ENCODE results near the gene PTRHD1. TPM values are rescaled to one million over a fixed set of nuclear protein-coding genes. Genes with fewer than 3 reads are reported as not detected.

Gene PTRHD1
- polyA plus RNA-seq, 1 of the 3 experiments (the other 2 are of a cell fraction): 74.4 TPM

GRCh38 chr2:24842081-24843050 is 49.2 kb upstream of the PTRHD1 start (continued):
- TF ChIP-seq FOXM1 (IDR thresholded peaks at IDR 0.05; ENCODE audit: low read depth) (no peak), GABPA (IDR thresholded peaks at IDR 0.05; ENCODE audit: low read depth) (no peak), EZH2phosphoT487 (IDR thresholded peaks at IDR 0.05; ENCODE audit: borderline replicate concordance, low read depth) (no peak), FOXJ3 (CRISPR knock-in tag; IDR thresholded peaks at IDR 0.05) (no peak)

DNA sequence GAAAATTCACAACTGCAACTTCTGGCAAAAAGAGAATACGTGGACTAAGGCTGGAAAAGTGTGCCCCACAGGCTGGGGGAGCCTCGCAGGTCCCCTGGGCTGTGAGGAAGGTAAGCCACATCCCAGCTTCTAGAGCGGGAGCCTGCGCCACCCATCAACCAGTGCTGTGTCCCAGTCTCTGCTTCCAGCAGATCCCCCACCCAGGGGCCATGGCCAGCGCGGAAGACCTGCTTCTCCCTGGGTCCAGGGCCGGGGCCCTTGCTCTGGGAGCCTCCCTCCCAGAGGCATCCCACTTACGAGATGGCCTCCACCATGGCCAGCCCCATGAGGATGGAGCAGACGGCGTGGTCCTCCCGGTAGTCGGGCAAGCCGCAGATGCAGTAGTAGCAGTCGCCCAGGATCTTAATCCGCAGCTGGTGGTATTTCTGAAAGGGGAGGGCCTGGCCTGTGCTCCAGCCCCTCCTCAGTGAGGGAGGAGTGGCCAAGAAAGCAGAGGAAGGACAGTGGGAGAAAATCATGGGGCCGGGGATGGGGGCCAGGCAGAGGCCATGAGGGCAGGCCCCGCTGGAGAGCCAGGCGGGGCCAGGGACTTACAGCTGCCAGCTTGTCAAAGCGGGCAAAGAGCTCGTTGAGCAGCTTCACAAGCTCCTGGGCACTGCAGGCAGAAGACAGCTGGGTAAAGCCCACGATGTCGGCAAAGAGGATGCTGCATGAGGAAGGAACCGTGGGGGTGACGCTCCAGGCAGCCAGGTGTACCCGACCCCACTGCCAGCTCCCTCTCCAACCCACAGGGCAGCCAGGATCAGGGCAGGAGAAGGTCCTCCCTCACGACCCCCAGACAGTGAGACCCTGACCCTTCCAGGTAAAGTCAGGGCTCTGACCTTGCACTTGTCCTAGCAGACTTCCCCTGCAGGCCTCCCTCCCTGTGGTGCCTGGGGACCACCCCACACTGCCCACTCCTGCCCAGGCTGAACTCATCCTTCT is 48.1 kb upstream of the PTRHD1 start:
- POLR2A ChIA-PET: no interaction called here
- TF ChIP-seq RFX5 (IDR thresholded peaks at IDR 0.05; ENCODE audit: low read length) (no peak), NFIC (IDR thresholded peaks at IDR 0.05; ENCODE audit: borderline replicate concordance) (no peak), EP300 (IDR thresholded peaks at IDR 0.05; ENCODE audit: borderline replicate concordance in 1 of 2, low read depth in 1 of 2, low read length in 1 of 2) (no peak), EZH2phosphoT487 (IDR thresholded peaks at IDR 0.05; ENCODE audit: borderline replicate concordance, low read depth) (no peak), TEAD4 (IDR thresholded peaks at IDR 0.05; ENCODE audit: borderline replicate concordance, insufficient read depth) (no peak), GATA2 (CRISPR knock-in tag; IDR thresholded peaks at IDR 0.05) (no peak), ELF1 (IDR thresholded peaks at IDR 0.05) (no peak), SMC3 (IDR thresholded peaks at IDR 0.05; ENCODE audit: low read depth, low read length) (no peak), POLR2AphosphoS5 (IDR thresholded peaks at IDR 0.05; ENCODE audit: low read depth, low read length) (no peak), ZBTB33 (IDR thresholded peaks at IDR 0.05; ENCODE audit: borderline replicate concordance, low read depth) (no peak)
- TF ChIP-seq, protein P1, sequence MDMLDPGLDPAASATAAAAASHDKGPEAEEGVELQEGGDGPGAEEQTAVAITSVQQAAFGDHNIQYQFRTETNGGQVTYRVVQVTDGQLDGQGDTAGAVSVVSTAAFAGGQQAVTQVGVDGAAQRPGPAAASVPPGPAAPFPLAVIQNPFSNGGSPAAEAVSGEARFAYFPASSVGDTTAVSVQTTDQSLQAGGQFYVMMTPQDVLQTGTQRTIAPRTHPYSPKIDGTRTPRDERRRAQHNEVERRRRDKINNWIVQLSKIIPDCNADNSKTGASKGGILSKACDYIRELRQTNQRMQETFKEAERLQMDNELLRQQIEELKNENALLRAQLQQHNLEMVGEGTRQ (IDR thresholded peaks at IDR 0.05; ENCODE audit: borderline replicate concordance, low read depth, low read length): no peak
- no peaks in the 10 kb centered on the region for H4K20me1 ChIP-seq (ENCODE audit: insufficient read depth)
- H3K9me3 ChIP-seq: no peaks in the 10 kb centered on the region
- H3K27me3 ChIP-seq (ENCODE audit: insufficient read depth): no peaks in the 10 kb centered on the region
- H3K36me3 ChIP-seq (replicated peaks in 1 of 2; ENCODE audit: control insufficient read depth in 1 of 2, insufficient read depth in 2 of 2, low read length in 1 of 2): peaks cover 0 to 2% of the 10 kb centered on the region in 2 experiments
- H3F3A ChIP-seq (replicated peaks; ENCODE audit: insufficient read depth): no peaks in the 10 kb centered on the region
- H3K4me3 ChIP-seq (ENCODE audit: low read depth in 2 of 2, low read length in 1 of 2): no peak overlapping the region
- no peak overlapping the region for H3K9ac ChIP-seq
- no peak for DNase-seq
- no peak overlapping the region for H2AFZ ChIP-seq (ENCODE audit: low read depth)
- no peaks in the 10 kb centered on the region for H3K4me1 ChIP-seq (ENCODE audit: control insufficient read depth in 1 of 2, insufficient read depth in 2 of 2, low read depth in 1 of 2, low read length in 1 of 2)
- no peak overlapping the region for H3K4me2 ChIP-seq
- no peaks in the 10 kb centered on the region for H3K79me2 ChIP-seq (ENCODE audit: insufficient read depth)
- WGBS (ENCODE audit: low lambda C conversion rate): 95% methylated on average over 17 of the region's 26 CpGs
- no peaks in the 10 kb centered on the region for H3K9me2 ChIP-seq
- CTCF ChIA-PET: interaction anchor here (0.9 kb wide), 1 partner anchor 451 kb away, joined by 3 read pairs; no protein-coding TSS in a partner anchor
- no peak overlapping the region for H3K27ac ChIP-seq (ENCODE audit: low read depth in 2 of 2, low read length in 1 of 2)
